Upper lobe of left lung (tissue), 6 donors: Measurements from ENCODE around the gene BCAT1. TPM values are rescaled to one million over a fixed set of nuclear protein-coding genes. Genes with fewer than 3 reads are reported as not detected.

Experiments used
- ATAC-seq, 2 donors: fragments of 200-7000 bp; cut with Tn5 transposase; one replicate each; pipeline ENCODE4 v1.9.1; 2022; ENCODE audit warnings: mild to moderate bottlenecking in 2 of 2, moderate library complexity in 2 of 2; ENCODE audit not compliant: low FRiP score in 2 of 2
- DNase-seq, 2 donors: peaks; one replicate each; pipeline ENCODE4 v3.0.0-alpha.2; 2019 to 2020
- H3K27ac ChIP-seq, 4 donors: fragments of 200-600 bp; sonication (generic); one replicate each; pipeline ENCODE4 v1.5.1; 2016 to 2019
- H3K27me3 ChIP-seq, 4 donors: fragments of 200-600 bp; sonication (generic); one replicate each; pipeline ENCODE4 v1.5.1; 2017 to 2019
- H3K36me3 ChIP-seq, 4 donors: fragments of 200-600 bp; sonication (generic); one replicate each; pipeline ENCODE4 v1.5.1; 2016 to 2019
- H3K4me1 ChIP-seq, 4 donors: fragments of 200-600 bp; sonication (generic); one replicate each; pipeline ENCODE4 v1.5.1; 2018 to 2019
- H3K4me3 ChIP-seq, 4 donors: fragments of 200-600 bp; sonication (generic); one replicate each; pipeline ENCODE4 v1.5.1; 2017 to 2019; ENCODE audit warnings: mild to moderate bottlenecking in 2 of 4, moderate library complexity in 1 of 4
- H3K9me3 ChIP-seq, 4 donors: fragments of 200-600 bp; sonication (generic); one replicate each; pipeline ENCODE4 v1.5.1; 2018 to 2019
- EP300 ChIP-seq, 4 donors: sonication (generic); formaldehyde crosslinking; IDR thresholded peaks; one replicate each; pipeline ENCODE4 v1.5.1; 2017; ENCODE audit warnings: antibody characterized with exemption in 4 of 4, control low read depth in 2 of 4
- POLR2A ChIP-seq, 4 donors: fragments of 450-650 bp; IDR thresholded peaks; one replicate each; pipeline ENCODE4 v1.5.1; 2016 to 2017; ENCODE audit warnings: antibody characterized with exemption in 4 of 4, mild to moderate bottlenecking in 2 of 4
- POLR2AphosphoS5 ChIP-seq, 2 donors: sonication (generic); formaldehyde crosslinking; IDR thresholded peaks; one replicate each; pipeline ENCODE4 v1.5.1; 2017; ENCODE audit warnings: antibody characterized with exemption in 2 of 2
- WGBS, 2 donors: methylation state at CpG; one replicate each; pipeline ENCODE4 v1.1.5; 2017 to 2018; 5-methylcytosine and 5-hydroxymethylcytosine counted together
- total RNA-seq, 6 donors: library from RNA; depleted of rRNA in 4 of 6; stranded (reverse); fragments of >200 nt in 4 of 6; gene quantifications; one replicate each; pipeline versions ENCODE4 v1.1.0 to v1.2.1, GENCODE V29; 2016 to 2021
- TF ChIP-seq, protein P1 (sequence below), 6 experiments: fragments of 450-650 bp in 4 of 6; fragments of 200-600 bp in 2 of 6; sonication (generic) in 2 of 6; IDR thresholded peaks; one replicate each; pipeline ENCODE4 v1.5.1; 2016 to 2019; ENCODE audit warnings: antibody characterized with exemption in 6 of 6
- donor health status: DM: no; HTN: no; CAD: no; lungs with moderate emphysema.
- donor health status: DM: no; HTN: yes; CAD: no; lungs with severe emphysema.

The BCAT1 gene
- total RNA-seq, 6 donors from 2014 or later = 52.7 to 145 (median 72.7) TPM

DNA sequence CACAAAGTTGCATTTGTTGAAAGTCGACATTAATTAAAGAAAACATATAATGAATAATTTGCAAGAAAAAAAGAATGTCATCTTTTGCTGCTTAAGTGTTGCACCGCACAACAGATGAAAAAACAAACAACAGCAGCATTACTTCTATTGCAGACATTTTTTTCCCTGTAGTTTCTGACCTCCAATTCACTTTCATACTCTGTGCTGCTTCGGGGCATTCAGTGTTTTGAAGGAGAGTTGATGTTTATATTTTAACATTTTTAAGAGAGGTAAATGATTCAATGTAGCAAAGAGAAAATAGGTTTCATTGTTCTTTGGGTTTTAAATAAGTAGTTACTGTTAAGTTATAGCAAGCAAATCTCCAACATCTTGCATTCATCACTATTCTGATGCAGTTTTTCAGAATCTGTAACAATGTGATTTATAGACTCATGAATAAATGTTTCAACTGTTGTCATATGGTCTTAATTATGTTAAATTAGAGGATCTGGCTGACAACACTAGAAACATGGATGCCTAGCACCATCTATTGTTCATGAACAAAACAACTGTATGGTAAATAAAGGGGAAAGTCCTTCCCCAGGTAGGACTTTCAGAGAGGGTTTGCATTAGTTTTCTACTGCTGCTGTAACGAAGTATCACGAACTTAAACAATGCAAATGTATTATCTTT lies 168.1 kb downstream of the BCAT1 start:
- ATAC-seq = no peak
- peaks cover 0 to 7% (median 4%) of the 10 kb centered on the region in 4 donors for H3K4me1 ChIP-seq
- H3K27ac ChIP-seq = no peak overlapping the region
- no peaks in the 10 kb centered on the region for H3K36me3 ChIP-seq
- TF ChIP-seq EP300 (IDR thresholded peaks at IDR 0.05) (no peak), POLR2A (IDR thresholded peaks at IDR 0.05) (no peak), POLR2AphosphoS5 (IDR thresholded peaks at IDR 0.05) (no peak)
- TF ChIP-seq, protein P1, sequence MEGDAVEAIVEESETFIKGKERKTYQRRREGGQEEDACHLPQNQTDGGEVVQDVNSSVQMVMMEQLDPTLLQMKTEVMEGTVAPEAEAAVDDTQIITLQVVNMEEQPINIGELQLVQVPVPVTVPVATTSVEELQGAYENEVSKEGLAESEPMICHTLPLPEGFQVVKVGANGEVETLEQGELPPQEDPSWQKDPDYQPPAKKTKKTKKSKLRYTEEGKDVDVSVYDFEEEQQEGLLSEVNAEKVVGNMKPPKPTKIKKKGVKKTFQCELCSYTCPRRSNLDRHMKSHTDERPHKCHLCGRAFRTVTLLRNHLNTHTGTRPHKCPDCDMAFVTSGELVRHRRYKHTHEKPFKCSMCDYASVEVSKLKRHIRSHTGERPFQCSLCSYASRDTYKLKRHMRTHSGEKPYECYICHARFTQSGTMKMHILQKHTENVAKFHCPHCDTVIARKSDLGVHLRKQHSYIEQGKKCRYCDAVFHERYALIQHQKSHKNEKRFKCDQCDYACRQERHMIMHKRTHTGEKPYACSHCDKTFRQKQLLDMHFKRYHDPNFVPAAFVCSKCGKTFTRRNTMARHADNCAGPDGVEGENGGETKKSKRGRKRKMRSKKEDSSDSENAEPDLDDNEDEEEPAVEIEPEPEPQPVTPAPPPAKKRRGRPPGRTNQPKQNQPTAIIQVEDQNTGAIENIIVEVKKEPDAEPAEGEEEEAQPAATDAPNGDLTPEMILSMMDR (IDR thresholded peaks at IDR 0.05) = no peak
- no peaks in the 10 kb centered on the region for H3K9me3 ChIP-seq
- DNase-seq = no peak
- no peak overlapping the region for H3K4me3 ChIP-seq
- H3K27me3 ChIP-seq = no peaks in the 10 kb centered on the region
- 72 to 74% methylated on average over 5 of the region's 5 CpGs for whole genome bisulfite sequencing, 2 donors

DNA sequence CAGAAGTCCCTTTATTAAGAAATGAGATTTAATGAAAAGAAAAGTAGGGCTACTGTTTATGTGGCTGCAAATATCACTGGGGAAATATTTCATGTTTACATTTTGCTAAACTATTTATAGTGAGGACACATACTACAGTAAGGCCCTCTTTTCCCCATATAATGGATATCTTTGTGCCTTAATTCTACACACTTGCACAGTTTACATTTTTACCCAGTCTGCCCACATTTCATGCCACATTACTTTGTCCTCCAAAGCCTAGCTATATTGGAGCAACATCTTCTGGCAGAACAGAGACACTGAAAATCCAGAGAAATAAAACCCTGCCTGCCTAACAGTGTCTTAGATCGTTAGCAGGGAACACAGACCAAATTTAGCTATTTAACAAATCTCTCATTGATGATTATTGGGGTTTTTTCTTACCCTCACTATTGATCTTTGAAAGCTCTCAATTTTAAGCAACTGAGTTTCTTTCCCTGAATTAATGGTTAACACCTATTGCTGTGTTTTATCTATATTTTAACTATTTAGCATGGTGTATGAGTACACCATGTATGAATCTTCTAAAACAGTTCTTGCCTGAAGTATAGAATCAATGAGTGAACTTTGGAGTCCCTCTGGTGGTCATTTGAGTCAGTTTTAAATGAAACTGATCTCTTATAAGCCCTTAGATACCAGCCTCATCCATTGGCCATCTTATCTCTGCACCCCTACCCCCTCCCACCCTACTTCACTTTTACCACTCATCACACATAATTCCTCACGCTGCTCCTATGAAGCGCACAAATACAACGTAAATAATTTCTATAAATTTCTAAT lies 170.2 kb downstream of the BCAT1 start:
- peak in 1 of 2 donors; percentile 46 for ATAC-seq
- H3K4me1 ChIP-seq = peaks cover 0 to 7% (median 4%) of the 10 kb centered on the region in 4 donors

GRCh38 chr12:24777359-24777758 lies 171.5 kb downstream of the BCAT1 start:
- no peak for TF ChIP-seq POLR2AphosphoS5 (IDR thresholded peaks at IDR 0.05)
- TF ChIP-seq, protein P1 (IDR thresholded peaks at IDR 0.05) = no peak
- TF ChIP-seq EP300 (IDR thresholded peaks at IDR 0.05) = no peak
- no peak for TF ChIP-seq POLR2A (IDR thresholded peaks at IDR 0.05)
- H3K36me3 ChIP-seq = no peaks in the 10 kb centered on the region
- no peaks in the 10 kb centered on the region for H3K27me3 ChIP-seq
- peaks cover 0 to 7% (median 4%) of the 10 kb centered on the region in 4 donors for H3K4me1 ChIP-seq
- no peak for ATAC-seq
- DNase-seq = no peak
- H3K27ac ChIP-seq = peak overlapping the region in 1 of 4 donors; percentile 1
- WGBS, 2 donors = 62 to 67% methylated on average over 8 of the region's 8 CpGs
- H3K4me3 ChIP-seq = no peak overlapping the region
- H3K9me3 ChIP-seq = no peaks in the 10 kb centered on the region

More for the DNA sequence above, 170.2 kb downstream of the BCAT1 start:
- Histone ChIP-seq H3K27ac (no peak overlapping the region), H3K36me3 (no peaks in the 10 kb centered on the region), H3K9me3 (no peaks in the 10 kb centered on the region), H3K4me3 (no peak overlapping the region), H3K27me3 (no peaks in the 10 kb centered on the region)
- TF ChIP-seq POLR2AphosphoS5 (IDR thresholded peaks at IDR 0.05) = no peak
- TF ChIP-seq, protein P1 (IDR thresholded peaks at IDR 0.05) = peak in 4 of 6 experiments; percentile 18 to 46 (median 40)
- WGBS, 2 donors = 63 to 67% methylated on average over 4 of the region's 4 CpGs
- no peak for DNase-seq

DNA sequence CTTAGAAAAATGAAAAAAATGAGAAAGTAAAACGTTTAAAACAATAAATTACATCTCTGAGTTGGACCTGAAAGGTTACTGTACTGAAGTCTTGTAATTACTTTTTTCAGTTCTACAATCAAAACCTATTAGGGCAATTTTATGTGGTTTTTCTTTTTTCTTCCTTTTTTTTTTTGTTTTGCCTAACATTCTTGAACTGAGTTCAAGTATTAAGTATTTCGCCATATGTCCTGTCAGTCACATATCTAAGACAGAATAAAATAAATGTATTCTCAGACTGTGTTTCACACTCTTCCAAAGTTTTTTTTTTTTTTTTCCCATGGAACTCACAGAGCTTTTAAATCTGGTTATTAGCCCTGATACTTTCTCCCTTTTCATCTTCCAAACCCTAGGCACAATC lies 172.0 kb downstream of the BCAT1 start:
- Histone ChIP-seq H3K36me3 (no peaks in the 10 kb centered on the region), H3K4me3 (no peak overlapping the region), H3K9me3 (no peaks in the 10 kb centered on the region), H3K4me1 (peaks cover 0 to 7% (median 4%) of the 10 kb centered on the region in 4 donors), H3K27me3 (no peaks in the 10 kb centered on the region), H3K27ac (peak overlapping the region in 1 of 4 donors; percentile 1)
- TF ChIP-seq POLR2A (IDR thresholded peaks at IDR 0.05) (no peak), POLR2AphosphoS5 (IDR thresholded peaks at IDR 0.05) (no peak), EP300 (IDR thresholded peaks at IDR 0.05) (no peak)
- TF ChIP-seq, protein P1 (IDR thresholded peaks at IDR 0.05) = no peak
- 21 to 31% methylated on average over 2 of the region's 2 CpGs for WGBS, 2 donors
- DNase-seq (no peak), ATAC-seq (no peak)
